Testis (tissue), 2 donors: ENCODE measurements around the gene LIN7B.

Experiments
- POLR2A ChIP-seq: fragments of 450-650 bp; IDR thresholded peaks from one replicate; pipeline ENCODE4 v1.6.1; 2017; ENCODE audit warnings: antibody characterized with exemption, mild to moderate bottlenecking, moderate library complexity
- TF ChIP-seq, protein P1 (sequence below), 3 experiments: fragments of 450-650 bp in 2 of 3; fragments of 200-600 bp in 1 of 3; sonication (generic) in 1 of 3; IDR thresholded peaks; one replicate each; pipeline ENCODE4 v1.5.1; 2016 to 2019; ENCODE audit warnings: antibody characterized with exemption in 3 of 3, mild to moderate bottlenecking in 2 of 3, moderate library complexity in 1 of 3

DNA sequence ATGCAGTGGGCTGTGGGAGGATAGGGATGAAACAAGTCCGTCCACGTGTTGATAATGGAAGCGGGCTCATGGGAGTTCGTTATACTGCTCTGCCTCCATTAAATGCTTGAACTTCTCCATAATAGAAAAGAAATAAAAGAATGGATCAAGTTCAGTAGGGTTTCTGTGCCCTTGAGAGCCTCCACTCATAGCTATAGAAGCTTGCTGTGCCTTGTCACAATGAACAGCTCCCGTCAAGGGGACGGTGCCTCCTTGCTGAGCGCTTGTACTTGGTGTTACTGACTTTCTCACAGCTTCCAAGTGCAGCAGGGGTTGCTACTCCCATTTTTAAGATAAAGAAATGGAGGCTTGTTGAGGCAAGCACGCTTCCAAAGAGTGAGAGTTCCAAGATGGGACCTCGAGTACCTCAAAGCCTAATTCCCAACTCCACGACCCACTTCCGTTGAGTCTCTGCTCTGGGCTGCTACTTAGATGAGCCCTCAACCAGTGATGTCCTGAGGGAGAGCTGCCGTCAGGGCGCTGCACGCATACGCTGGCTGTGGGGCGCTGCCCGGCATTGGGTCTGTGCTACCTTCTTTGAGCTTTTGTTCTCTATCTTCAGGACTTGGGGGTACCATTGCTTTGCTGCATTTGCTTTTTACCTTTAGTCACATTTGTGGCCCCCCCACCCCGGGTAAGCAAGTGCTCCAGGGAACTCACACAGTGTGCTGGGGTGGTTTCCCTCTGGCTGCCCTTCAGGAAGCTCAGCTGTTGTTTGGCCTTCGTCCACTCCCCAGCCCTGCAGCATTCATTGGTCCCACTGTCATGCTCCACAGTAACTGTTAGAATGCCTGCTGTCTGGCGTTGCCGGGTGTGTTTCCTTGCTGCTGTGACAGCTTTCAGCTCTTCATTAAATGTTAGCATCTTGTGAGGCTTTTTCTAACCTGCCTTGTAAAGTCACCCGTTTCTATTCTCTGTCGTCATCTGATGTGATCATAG lies 19.4 kb upstream of the LIN7B start:
- TF ChIP-seq, protein P1, sequence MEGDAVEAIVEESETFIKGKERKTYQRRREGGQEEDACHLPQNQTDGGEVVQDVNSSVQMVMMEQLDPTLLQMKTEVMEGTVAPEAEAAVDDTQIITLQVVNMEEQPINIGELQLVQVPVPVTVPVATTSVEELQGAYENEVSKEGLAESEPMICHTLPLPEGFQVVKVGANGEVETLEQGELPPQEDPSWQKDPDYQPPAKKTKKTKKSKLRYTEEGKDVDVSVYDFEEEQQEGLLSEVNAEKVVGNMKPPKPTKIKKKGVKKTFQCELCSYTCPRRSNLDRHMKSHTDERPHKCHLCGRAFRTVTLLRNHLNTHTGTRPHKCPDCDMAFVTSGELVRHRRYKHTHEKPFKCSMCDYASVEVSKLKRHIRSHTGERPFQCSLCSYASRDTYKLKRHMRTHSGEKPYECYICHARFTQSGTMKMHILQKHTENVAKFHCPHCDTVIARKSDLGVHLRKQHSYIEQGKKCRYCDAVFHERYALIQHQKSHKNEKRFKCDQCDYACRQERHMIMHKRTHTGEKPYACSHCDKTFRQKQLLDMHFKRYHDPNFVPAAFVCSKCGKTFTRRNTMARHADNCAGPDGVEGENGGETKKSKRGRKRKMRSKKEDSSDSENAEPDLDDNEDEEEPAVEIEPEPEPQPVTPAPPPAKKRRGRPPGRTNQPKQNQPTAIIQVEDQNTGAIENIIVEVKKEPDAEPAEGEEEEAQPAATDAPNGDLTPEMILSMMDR (IDR thresholded peaks at IDR 0.05): no peak
- TF ChIP-seq POLR2A: no peak
